Cardiac fibroblast (primary cell): ENCODE results near the gene EFCAB7.

ENCODE experiments used
- DNase-seq, 2 donors: peaks; one replicate each; pipeline versions ENCODE4 v3.0.0 to v3.0.0-alpha.2; 2010; ENCODE audit warnings: low read depth in 2 of 2
- H3K4me3 ChIP-seq, 2 donors: replicated peaks in 1 of 2; 1 replicate in 1 of 2; 2 replicates in 1 of 2; pipeline ENCODE4 v1.5.1; 2011; ENCODE audit warnings: low read depth in 2 of 2, low read length in 2 of 2, mild to moderate bottlenecking in 2 of 2, moderate library complexity in 1 of 2
- TF ChIP-seq, protein P1 (sequence below): IDR thresholded peaks from one replicate; pipeline ENCODE4 v1.5.1; 2011; ENCODE audit warnings: low read depth, mild to moderate bottlenecking, low read length, inconsistent platforms

EFCAB7 gene

DNA sequence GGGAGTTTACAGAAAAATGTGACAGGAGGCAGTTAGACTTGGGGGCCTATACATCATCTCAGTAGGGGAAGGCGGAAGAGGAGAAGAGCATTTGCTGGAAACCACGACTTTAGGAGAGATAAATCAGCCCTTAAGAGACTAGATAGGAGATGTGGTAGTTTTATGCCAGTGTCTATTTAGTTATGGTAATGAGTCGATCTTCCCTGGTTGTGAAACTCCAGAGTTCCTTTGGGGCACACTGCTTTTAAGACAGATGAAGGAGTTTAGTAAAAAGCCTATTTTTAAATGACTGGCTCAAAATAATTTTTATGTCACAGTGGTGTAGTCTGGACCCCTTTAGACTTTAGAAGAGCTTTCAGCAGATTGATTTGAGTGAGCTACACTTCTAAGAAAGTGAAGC lies 77.7 kb downstream of the EFCAB7 start:
- H3K4me3 ChIP-seq, result no peak overlapping the region
- peak in 1 of 2 donors; percentile 18 for DNase-seq
- TF ChIP-seq, protein P1, sequence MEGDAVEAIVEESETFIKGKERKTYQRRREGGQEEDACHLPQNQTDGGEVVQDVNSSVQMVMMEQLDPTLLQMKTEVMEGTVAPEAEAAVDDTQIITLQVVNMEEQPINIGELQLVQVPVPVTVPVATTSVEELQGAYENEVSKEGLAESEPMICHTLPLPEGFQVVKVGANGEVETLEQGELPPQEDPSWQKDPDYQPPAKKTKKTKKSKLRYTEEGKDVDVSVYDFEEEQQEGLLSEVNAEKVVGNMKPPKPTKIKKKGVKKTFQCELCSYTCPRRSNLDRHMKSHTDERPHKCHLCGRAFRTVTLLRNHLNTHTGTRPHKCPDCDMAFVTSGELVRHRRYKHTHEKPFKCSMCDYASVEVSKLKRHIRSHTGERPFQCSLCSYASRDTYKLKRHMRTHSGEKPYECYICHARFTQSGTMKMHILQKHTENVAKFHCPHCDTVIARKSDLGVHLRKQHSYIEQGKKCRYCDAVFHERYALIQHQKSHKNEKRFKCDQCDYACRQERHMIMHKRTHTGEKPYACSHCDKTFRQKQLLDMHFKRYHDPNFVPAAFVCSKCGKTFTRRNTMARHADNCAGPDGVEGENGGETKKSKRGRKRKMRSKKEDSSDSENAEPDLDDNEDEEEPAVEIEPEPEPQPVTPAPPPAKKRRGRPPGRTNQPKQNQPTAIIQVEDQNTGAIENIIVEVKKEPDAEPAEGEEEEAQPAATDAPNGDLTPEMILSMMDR, result no peak

DNA sequence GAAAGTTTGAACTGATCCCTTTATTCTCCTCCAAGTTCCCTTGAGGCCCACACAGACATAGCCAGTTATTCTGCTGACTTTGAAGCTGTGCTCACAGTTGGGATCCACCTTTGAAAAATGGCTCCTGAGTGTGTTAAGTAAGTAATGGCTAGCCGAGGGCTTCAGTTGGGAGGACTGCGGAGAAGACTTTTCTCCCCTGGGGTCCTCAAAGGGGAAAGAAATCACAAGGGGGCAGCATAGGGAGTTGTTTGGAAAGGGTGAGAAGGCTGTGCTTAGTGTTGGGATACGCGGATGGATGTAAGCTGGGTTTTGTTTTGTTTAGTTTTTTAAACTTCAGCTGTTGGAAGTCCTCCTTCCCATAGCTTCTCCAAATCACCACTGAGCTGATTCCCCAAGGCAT lies 78.1 kb downstream of the EFCAB7 start:
- H3K4me3 ChIP-seq, result no peak overlapping the region
- TF ChIP-seq, protein P1, result no peak
- DNase-seq, result no peak

DNA sequence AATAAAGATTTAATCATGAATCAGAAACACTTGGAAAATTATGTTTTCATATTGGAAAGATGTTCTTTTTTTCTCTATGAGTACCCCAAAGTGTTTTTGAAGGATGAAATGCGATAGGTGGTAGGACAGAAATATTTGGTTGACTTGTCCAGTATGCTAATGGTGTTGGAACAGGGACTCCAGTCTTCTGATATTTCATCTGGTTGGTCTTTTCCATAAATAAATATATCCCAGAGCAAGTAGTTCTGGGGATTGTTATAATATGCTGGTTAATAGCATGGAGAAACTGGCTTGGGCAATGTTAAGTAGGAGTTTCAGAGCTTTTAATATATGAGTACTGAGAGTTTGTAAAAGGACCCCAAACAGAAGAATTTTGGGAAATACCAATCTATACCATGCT lies 78.6 kb downstream of the EFCAB7 start:
- H3K4me3 ChIP-seq, result no peak overlapping the region
- TF ChIP-seq, protein P1, result no peak
- no peak for DNase-seq

DNA sequence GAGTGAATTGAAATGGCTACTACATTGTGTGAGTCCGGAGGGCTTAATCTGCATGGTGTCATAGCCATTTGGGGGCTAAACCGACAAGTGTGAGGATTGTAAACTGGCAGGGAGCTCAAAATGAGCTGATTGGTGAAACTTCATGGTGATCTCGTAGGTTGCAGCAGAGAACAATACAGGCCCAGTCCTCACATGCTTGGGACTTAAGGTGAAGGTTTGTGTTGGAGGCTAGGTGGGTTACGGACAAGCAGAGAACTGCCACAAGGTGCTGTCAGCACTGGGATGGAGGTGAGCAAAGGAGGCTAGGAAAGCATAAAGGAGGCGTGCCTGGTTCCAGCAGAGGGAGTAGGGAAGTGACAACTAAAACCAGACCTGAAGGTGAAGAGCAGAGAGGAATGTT lies 79.3 kb downstream of the EFCAB7 start:
- no peak for DNase-seq
- TF ChIP-seq, protein P1, result no peak
- no peak overlapping the region for H3K4me3 ChIP-seq

DNA sequence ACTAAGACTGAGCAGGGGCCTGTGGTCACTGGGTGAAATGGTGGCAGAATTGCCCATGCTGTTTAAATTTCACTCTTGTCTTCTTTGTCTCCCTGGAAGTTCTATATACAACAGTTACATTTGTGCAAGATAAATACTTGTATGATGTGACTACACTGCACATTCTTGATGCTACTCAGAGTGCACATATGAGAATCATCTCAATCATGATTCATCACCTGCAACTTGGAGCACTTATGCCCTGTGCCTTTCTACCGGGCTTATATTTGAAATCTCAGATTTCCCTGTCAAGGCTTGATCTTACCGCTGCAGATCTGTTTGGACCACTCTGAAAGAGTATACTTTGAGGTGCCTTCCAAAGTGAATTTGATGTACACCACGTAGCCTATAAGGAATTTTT lies 80.5 kb downstream of the EFCAB7 start:
- H3K4me3 ChIP-seq, result no peak overlapping the region
- peak in 1 of 2 donors; percentile 17 for DNase-seq
- TF ChIP-seq, protein P1, result no peak

DNA sequence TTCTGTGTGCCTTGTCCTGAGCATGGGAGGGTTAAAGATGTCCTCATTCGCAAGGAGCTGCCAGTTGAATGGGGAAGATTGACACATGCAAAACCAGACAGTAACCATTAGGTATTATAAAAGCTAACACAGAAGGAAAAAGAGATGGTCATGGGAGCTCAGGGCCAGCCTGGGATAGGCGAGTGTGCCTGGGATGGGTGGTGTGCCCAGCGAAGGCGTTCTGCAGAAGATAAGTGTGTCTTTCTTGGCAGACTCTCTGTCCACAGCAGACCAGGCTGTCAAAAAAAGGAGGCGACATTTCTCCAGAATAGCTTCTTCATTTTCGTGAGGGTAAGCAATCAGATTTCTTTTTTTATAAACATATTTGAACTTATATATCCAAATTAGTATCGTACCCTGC lies 84.0 kb downstream of the EFCAB7 start:
- TF ChIP-seq, protein P1, result no peak
- DNase-seq, result no peak
- no peak overlapping the region for H3K4me3 ChIP-seq

DNA sequence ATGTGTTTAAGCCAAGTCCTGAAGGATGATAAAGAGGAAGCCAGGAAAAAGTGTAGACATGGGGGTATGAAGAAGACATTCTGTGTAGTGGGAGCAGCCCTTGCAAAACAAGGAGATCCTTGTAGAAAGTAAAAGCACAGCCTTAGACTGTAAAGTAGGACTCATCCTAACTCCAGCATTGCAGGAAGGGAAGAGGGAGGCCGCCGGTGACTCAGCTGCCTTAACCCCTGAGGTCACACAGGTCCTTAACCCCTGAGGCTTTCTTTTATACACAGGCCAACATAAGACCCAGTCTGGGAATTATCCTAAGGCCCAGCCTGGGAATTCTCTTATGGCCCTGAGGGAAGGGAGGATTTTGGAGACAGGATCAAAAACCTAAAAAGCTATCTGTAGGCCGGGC lies 87.9 kb downstream of the EFCAB7 start:
- TF ChIP-seq, protein P1, result no peak
- H3K4me3 ChIP-seq, result no peak overlapping the region
- peak in 1 of 2 donors; percentile 25 for DNase-seq
